NCI-H748 treated with DMSO at 0.1 percent for 48 hours (cell line): ENCODE results near the gene THRB.
A peak's percentile ranks its signal among the peaks of the same experiment; 100 is the strongest.

ENCODE experiments used
- DNase-seq: peaks from one replicate; lab custom pipeline; 2025; lab: John Stamatoyannopoulos, UW

The THRB gene

DNA sequence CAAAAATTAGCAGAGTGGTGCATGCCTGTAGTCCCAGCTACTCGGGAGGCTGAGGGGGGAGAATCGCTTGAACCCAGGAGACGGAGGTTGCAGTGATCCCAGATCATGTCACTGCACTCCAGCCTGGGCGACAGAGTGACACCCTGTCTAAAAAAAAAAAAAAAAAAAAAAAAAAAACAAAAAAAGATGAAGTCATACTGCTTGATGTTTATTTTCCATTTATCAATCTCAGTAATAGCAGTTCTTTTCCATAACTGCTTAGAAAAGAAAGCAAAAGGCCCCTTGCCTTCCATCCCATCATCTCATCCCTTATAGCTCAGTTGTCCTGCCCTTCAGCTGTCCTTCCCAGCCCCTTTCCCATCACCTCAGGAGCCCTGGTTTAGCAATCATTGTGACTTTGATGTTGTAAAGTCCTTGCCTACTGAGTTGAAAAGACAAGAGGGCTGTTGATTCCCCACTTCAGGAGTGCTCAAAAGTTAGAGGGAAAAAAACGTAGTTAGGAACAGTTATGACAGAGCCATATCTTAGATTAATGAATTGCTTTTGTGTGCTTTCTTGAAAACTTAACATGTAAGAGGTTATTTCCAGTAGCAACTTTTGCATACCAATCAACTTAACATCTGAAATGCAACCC, 18.0 kb upstream of the THRB start:
- no peak for DNase-seq

DNA sequence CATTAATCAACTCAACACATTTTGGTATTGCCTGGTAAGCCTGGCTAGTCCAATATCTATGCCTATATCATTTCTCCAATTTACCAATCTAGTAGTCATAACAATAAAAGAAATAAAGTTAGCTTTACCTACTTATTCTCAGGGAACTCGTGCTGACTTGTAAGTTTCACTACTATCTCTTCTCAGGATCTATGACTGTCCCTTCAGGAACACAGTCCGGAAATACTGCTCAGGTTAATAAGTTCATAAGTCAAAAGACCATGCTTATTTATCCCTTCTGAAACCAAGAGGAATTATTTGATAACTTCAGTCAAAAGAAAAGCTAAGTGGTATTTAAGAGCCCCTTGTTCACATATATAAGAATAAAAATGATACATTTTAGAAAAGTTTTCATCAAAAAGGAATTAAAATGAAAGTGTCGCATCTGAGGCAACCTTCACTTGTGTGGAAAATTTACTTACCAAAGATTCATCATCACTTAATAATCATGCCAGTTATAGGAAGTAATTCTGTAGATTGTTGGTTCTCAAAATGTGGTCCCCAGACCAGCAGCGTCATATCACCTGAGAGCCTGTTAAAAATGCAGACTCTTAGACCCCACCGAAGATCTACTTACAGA, 15.5 kb upstream of the THRB start:
- DNase-seq: no peak

DNA sequence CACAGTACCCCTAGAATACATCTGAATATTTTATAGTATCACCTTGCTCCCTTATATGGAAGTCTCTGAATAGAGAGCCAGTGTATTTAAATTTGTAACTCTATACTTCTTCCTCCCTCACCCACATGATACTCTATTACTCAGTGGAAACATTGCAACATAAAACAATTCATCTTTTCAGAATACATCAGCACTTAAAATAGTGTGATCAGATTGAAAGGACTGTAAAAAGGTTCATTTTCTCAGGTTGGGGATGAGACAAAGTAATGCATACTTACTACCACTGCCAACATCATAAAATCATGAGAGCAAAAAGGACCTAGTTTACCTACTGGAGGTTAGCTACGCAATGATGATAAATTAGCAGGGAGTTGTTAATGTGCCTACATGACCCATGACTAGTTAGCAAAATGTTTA, 13.8 kb upstream of the THRB start:
- DNase-seq: no peak

DNA sequence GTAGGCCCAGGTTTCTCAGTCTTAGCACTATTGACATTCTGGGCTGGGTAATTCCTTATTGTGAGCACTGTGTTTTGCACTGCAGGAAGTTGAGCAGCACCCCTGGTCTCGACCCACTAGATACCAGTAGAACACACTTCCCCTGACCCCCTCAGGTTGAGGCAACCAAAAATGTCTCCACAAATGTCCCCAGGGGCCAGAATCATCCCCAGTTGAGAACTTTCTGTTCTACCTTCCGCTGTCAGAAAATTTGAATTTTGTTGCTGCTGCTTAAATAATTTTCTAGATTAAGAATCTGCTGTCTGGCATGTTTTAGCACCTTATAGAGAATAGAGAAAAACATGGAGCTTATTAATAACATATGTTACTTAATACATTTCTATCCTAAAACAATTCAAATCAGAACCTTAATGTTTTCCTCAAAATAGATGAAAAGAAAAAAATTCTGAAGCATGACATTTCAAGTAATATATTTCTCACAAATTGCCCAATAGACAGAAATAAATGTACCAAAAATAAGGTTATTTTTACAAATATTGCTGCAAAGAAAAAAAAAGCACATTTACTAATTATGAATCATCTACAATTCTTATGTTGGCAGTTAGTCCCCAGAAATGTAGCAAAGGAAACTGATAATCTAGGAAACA, 13.2 kb upstream of the THRB start:
- no peak for DNase-seq

DNA sequence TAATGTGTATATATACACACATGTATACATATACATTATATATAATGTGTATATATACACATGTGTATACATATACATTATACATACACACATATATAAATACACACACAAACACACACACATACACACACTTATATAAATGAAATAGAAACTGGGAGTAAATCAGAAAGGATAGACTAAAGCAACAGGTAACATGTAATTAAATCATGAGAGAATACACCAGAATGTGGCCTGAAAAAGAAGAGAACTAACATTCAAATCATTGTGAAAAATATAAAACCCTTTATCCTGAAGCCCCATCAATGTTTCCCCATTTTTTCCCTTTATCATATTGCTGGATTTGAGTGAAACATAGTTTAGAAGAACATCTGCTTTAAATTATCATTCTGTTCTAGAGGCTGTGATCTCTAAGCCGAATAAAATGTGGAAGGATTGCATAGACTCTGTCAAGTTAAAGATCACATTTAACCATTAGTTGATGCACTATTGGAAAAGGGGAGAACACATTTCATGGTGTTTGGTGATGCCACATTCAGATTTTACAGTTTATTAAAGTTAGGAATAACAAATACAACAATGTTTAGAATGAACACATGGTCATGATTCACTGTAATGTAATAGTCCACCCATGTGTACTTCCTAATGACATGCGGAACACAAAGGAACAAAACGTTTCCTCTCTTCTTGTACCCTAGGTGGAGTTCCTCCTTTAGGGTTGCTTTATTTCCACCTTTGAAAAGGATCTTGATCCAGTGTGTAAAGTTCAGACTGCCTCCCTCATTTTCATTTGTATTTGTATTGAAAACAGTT, 12.5 kb upstream of the THRB start:
- DNase-seq: no peak

DNA sequence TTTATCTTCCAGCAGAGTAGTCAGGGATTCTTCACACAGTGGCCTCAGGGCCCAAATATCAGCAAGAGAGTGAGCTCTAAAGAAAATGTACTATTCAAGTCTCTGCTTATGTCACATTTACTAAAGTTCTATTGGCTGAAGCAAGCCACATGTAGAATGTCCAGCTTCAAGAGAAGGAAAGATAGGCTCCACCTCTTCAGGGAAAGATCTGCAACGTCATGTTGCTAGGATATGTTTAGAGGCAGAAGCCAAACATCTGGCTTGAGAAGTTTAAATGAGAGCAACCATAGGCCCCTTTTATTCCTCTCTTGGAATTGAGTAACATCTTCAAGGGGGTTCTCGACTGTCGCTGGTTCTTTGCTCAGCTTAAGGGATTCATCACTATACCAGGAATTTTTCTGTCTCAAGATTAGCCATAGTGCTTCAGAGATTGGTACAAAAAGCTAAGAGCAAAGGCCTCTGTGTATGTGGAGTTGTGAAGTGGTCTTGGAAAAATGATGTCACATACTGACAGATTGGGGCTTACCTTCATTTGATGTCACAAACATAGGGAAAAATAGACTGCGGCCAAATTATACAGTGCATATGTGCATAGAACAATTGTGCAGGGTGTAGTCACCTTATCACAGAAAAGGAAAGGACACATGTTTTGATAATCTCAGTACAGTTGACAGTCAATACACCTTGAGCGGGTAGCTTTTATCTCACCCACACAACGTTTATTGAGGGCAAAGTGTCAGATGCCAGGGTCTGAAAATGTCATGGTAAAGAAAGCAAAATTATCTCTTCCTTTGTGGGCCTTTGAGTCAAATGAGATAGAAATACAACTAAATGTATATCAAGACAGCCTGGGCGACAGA, 11.3 kb upstream of the THRB start:
- DNase-seq: no peak

DNA sequence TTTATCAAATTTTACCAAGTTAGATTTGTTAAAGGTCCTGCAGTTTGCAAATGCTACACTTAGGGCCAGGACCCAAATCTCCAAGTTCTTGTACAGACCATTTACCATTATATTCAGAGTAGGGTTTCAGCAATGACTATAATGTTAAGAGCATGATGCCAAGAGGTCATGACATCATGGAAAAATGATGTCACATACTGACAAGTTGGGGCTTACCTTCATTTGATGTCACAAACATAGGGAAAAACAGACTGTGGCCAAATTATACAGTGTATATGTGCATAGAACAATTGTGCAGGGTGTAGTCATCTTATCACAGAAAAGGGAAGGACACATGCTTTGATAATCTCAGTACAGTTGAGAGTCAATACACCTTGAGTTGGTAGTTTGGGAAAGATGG, 10.1 kb upstream of the THRB start:
- no peak for DNase-seq

DNA sequence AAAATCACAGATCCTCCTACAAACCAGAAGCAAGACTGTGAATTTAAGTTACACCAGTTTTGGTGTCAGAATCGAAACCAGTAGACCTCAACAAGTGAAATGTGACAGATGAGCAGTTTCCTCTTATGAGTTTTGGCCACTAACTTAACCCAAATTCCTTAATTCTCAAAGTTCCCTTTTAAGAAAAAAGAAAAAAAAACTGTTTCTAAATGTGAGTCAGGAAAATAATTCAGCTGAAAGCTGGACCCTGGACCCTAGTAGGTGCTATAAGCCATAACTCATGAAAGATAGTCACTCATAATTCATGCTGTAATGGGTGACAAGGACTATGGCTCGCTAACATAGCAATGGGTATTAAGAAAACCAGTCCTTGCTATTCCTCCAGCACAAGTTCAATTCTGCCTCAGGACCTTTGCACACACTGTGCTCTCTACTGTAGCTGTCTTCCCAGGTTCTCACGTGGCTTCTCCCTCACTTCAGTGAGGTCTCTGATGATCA, 9.0 kb upstream of the THRB start:
- no peak for DNase-seq

DNA sequence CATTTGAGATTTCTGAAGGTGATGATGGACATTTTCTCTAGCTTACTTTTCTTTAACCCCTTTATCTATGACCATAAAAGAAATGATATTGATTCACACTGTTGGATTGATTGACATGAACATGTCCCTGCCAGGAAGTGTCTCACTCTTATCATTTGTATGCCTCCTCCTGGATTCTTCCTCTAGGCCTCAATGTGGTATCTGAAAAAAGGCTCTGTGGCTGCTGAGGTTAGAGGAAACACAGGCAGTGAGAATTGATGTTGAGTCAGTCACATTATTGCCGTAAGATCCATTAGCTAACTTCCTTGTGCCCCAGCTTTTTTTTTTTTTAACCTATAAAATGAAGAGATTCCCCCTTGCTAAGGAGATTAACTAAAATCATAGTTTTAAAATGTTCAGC, 8.0 kb upstream of the THRB start:
- DNase-seq: no peak

DNA sequence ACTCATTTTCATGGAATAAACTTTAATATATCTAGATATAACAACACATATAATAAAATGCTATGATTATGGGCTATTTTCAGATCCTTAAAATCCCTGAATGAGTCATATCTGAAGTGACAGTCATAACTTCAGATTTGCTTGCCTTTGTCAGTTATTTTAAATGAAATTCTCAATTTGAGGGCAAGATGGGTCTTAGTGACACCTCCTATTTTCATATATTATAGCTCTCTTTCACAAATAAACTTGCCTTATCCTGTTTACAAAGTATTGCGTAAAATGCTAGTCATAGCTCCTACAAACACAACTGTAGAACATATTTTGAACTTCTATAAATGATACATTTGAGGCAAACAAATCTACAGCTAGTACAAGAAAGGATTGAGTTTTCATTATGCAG, 6.2 kb upstream of the THRB start:
- no peak for DNase-seq

DNA sequence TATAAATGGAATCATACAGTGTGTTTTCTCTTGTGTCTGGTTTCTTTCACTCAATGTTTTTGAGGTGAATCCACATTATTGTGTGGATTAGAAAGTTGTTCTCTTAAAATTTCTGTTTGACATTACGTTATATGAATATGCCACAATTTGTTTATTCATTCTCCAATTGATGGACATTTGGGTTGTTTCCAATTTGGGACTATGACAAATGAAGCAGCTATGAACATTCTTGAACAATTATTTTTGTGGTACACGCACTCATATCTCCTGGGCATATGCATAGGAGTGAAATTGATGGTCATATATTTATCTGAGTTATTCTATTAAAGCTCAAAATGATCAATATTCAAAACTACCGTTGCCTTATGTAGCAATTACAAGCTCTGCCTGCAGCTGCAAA, 5.3 kb upstream of the THRB start:
- DNase-seq: no peak

DNA sequence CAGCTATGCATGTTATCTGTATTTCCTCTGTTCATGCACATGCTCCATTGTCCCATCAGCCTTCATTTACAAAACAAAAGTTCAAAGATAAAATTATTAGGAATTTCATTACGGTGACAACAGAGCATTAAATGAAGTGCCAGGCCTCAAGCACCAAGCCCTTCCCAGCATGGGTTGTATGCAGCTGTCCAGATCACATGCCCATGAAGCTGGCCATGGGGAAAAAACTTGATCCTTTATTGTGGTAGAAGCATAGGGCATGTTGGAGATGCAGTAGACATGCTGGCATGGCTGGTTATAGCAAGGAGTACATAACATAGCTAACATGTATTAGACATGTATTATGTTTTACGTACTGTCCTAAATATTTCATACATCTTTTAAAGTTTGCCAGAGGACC, 4.1 kb upstream of the THRB start:
- no peak for DNase-seq

DNA sequence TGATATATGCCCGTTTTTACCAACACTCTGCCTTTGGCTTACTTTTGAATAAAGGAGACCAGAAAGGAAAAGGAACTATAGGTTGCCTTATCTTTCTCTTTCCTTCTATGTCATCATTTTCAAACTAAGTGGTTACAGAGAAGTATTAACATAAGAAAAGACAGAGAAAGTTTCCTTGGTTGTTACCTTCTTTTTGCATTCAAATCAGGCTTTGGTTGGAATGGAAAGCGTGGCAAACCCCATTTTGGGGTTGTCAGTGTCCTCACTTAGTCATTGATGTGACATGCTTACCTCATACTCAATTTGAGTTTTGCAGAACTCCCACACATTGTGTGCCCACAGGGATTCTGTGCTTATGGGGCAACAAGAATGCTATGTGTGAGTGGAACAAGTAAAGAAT, 3.7 kb upstream of the THRB start:
- no peak for DNase-seq

DNA sequence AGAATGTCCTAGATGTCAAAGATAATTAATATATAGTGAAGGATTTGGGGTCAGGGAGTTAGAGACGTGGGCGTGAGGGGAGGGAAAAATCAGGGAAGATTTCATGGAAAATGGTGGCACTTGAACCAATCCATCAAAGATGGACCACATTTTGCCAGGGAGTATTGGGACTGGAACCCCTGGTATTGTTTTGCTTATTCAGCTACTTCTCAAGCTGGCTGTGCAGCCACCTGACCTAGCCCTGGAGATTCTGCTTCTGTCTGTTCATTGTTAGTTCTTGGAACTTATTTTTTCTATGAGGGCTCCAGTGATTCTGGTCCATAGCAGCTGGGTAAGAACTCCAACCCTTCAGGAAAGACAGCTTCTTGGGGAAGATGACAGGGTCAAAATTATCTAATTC, 3.3 kb upstream of the THRB start:
- DNase-seq: no peak

DNA sequence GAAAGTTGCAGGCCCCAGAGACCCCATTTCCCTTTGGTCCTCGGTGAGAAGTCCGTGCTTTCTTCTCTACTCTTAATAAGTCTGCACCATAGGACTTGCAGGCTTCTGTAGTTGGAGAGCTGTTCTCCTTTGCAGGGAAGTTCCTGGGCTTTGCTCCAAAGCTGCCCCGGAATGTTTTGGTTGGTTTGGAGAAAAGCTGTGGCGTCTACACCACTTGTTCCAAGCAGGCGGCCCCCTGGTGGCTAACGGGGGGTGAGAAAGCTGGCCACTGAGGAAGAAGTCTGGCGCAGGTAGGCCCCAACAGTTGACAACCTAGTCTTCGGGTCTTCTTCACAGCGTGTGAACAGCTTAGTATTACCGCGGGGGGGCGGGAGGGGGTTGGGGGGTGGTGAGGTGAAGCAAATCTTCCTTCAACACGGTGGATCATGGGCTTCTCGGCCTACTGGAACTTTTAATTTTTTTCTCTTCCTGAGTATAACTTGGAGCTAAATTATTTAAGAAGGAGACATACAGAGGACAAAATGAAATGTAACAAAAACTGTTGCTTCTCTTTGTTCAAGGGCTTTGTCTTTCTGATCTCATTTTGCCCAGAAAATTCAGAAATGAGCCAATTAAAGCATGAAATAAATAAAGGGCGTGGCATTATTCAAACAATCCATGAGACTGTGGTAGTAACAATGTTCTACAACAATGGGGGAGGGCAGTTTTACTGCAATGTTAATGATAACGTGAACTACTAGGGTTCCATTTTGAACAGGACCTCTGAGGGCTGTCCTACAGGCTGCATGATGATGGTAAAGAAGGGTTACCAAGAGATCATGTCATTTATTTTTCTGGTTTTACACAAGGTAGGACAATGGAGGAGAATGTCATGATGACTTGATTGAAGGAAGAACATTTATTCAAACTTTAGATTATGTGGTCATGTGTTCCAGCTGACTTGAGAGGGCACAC, 2.2 kb upstream of the THRB start:
- DNase-seq: peak; percentile 4

DNA sequence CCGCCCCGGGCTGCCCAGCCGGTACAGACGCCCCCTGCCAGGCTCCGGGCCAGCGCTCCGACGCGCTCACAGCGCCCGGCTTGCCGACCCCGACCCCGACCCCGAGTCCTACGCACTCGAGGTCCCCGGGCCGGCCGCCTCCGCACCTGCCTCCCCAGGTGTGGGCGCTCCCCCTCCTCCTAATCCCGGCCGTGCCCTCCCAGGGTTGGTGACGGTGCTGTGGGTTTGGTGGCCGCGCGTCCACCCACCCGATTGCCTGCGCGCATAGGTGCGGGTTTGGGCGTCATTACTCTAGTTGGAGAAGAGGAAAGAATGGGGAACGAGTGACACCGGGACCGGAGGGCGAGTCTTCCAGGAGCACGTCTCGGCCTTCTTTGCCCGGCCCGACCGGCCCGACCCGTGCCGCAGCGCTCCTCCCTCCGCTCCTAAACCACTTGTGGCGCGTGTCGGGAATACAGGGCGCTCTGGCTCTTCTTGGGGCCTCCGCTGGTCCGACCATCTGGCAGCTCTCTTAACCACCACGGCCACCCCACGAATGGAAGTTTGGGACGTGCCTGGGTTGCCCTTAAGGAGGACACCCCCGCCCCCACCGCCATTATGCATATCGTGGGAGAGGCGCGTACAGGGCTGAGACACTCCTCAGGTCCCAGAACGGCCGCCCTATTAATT, 810 bp upstream of the THRB start:
- DNase-seq: no peak

DNA sequence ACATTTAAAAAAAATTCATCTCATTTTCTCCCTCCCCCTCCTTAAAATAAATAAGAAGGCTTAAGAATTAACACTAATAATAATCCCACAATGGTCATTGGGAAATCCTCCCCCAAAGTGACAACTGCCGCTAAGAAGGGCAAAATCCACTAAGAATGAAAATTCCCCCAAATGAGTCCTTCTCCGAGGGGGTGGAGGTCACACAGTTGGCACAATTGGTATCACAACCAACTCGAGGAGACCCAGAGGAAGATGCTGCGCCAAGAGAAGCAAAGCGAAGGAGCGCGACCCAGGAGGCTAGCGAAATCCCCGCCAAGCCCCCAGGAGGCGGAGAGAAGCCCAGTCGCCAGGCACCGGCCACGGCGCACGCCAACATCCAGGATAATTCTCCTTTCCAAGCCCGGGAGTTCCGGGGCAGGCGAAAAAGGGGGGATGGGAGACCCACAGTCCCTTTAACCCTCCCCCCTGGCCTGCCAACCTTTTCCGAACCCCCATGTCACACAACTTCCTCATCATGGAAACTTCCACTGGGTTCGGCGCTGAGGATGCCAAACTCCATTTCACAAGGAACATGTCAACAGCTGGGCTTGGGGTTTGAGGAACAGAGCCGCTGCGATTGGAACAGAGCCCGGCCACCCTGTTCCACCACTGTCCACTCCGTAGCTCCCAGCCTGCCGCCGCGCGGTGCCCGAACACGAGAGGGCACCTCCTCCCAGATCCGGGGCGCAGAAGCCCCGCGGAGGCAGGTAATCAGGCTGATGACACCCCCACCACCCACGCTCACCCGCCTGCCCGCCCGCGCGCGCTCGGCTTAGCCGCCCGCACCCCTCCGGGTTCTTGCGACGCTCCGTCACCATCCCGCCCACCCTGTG, 668 bp downstream of the THRB start:
- DNase-seq: no peak

DNA sequence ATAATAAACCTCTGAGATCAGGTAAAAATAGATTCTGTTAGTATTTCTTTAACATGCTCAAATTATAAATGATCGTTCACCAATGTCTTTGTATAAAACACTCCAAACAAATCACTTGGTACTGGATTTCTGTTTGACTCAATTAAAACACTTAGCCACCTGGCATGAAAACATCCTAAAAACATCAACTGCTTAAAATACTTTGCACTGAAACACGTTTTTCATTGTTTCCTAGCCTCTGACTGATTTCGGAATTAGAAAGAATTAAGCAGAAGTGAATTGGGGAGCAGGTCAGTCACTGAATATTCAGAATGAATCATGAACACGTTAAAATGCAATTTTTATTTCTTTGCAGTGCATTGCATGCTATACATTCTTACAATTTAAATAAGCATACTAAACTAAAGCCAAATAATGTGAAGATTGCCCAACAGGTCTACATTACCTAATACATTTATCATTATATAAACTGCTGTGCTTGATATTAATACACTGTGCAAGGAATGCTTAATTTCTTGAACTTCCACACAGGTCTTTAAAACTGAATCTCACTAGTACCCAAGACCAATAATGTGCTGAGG, 1.6 kb downstream of the THRB start:
- DNase-seq: peak; percentile 5

DNA sequence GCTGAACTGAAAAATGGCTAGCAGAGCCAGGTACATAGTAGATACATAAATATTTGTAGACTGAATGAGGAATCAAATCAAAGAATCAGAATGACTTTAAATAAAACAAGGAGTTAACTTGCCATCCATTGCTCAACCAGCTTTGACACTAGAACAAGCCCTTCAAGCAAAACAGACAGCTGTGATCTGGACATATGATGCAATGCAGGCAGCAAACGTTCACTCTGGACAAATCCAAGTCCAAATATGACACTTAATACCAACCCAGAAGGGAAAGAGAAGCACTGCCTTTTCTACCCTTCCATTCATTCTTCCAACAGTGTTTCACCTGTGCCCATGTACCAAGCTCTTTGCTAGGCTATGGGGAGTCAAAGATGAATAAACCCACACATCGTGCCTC, 4.5 kb downstream of the THRB start:
- DNase-seq: no peak
